NOMO-1 treated with DMSO at 0.1 percent for 48 hours (cell line): ENCODE results near the gene RBM6.
"Not testable (repeated sequence)": the region's sequence is repeated elsewhere in the genome, so short reads cannot be mapped to it uniquely, and the experiment has no call there.

Experiments used
- DNase-seq: peaks from one replicate; lab custom pipeline; 2025; ENCODE audit not compliant: unreplicated experiment; lab: John Stamatoyannopoulos, UW

The RBM6 gene

DNA sequence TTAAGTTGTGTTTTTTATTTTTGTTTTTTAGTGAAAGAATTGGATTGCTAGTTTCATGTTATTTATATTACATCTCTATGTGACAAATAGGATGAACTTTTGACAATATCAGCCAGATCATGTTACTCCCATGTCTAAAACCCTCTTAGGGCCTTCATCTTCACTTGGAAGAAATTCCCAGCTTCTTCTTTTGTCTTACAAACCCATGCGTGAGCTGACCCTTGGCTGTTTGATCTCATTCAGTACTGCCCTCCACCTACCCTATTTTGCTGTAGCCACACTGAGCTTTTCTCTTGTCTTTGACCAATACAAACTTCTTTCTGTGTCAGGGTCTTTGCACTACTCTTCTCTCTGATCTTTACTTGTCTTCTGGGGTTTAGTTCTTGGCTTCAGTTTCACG, 37.0 kb downstream of the RBM6 start:
- no peak for DNase-seq

DNA sequence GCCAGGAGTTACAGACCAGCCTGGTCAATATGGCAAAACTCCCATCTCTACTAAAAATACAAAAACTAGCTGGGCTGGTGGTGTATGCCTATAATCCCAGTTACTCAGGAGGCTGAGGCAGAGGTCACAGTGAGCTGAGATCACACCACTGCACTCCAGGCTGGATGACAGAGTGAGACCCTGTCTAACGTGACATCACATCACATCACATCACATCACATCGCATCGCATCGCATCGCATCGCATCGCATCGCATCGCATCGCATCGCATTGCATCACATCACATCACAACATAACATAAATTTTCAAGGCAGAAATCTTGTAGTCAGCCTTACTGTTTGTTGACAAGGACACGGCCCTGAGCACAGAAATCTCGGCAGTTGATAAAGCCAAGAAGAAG, 44.4 kb downstream of the RBM6 start:
- DNase-seq, result no peak

DNA sequence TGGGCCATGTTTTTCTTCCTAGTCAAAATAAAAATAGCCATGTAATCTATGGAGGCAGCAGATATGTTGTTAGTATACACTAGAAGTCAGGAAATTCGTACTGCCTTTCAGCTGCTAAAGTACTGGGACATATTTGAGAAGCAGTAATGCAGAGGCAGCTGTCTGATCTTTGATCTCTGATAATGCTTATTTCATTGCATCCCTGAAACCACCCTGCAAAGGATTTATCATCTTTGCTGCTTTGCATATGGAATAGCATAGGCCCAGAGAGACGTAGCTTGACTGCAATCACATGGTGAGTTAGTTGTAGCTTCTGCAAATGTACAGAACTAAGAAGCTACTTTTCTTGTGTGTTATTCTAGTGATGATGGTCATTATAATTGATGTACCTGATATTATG, 52.4 kb downstream of the RBM6 start:
- DNase-seq, result no peak

DNA sequence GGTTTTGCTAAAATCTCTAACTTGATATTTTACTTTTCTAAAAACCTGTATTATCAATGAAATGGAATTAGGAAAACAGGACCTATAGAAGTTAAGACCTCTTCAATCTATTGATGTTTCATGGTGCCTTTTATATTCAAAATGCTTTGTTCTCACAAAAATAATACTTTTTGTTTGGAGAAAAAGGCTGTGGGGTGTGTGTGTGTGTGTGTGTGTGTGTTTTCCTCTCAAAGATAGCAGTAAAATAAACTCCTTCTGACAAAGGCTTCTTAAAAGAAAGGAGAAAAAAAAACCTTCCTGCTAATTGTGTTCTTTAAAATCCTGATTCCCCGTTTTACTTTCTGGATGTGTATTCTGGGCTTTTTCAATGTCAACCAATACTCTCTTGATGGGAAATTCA, 54.5 kb downstream of the RBM6 start:
- no peak for DNase-seq

DNA sequence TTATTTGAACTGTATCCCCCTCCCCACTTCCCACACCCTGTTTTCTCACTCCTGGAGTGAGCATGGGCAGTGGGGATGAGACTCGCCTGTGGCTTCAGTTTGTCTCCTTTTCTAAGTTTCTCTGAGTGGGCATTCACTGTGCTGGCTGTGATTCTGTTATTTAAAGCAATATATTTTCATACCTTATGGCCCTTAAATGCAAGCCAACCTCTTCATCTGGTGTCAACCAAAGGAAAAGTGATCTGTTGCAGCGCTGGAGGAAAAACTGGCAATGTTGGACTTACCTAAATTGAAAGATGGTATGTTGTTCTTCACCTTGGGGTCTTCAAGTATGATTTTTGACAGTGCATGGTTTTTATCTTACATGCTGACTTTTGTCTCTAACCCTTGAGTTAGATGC, 56.1 kb downstream of the RBM6 start:
- DNase-seq, result no peak

DNA sequence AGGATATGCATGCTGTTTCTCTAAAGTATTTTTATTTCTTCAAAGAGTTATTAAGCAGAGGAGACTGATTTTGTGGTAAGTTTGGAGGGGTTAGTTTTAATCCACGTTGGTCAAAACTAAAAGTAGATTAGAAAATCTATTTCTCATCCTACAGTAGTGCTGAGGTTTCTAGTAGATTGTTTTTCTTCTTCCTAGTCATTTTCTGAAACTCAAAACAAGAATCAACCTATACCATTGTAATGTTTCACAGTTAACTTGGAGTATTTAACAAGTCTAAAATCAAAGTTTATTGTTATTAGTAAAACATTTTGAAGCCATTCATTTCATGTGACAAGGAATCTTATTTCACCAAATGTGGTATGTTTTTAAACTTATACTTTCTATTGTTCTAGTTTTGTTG, 57.9 kb downstream of the RBM6 start:
- no peak for DNase-seq

DNA sequence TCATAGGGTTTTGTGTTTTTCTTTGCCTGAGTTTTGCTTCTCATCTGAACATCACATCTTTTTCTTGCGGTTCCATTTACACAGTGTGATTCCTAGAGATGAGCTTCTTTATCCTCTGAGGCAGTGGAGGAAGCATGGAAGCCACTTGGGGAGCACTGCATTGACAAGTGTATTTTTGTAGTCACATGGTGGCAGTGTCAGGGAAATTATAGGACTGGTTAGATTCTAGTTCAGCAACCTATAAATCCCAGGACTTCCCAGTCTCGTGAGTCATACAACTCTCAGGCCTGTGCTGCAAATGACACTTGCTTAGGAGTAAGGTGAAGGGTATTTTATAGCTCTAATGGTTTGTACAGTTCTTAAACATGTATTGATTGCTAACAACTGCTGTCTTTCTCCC, 58.4 kb downstream of the RBM6 start:
- DNase-seq, result no peak

DNA sequence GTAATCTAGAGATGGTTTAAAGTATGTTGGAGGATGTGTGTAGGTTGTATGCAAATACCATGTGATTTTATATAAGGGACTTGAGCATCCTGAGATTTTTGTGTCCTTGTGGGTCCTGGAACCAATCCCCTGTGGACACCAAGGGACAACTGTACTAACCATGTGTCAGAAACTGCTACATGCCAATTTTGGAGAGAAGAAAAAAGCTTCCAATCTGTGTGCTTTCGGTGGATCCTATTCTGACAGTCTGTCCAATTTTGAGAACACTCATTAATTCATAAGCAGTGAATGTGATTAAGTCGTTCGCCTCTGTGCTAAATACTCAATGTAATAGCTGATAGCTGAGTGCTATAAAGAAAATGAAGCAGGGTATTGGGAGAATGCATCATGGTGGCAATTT, 61.6 kb downstream of the RBM6 start:
- no peak for DNase-seq

DNA sequence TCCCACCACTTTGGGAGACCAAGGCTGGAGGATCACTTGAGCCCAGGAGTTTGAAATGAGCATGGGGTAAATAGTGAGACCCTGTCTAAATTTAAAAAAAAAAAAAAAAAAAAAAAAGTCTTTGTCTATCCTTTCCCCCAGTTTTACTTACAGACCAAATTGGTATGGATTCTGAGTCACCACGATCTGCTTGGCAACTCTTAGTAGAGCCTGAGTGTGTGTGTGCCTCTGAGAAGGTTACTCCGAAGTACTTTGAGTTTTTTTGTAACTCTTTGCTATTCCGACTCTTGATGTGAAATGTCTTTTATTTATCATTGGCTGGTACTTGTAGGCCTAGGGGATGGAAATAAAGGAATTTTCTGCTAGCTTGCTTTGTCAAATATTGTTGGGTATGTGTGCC, 63.3 kb downstream of the RBM6 start:
- no peak for DNase-seq

DNA sequence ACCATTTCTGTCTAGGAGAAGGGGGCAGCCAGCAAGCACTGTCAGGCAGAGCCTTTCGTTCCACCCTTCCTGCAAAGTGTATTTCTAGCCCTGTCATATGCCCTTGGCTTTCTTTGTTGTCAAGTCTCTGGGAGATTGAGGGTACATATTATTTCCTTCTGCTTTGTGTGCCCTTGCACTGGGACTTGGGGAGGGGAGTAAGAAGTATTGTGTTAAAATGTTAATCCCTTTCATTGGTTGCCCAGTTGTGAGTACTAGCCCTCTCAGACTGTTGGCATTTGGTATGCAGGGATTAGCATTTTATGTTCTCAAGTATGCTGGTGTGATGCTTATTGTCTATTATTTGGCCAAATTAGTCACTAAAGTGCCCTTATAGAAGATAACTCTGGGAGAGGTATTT, 63.9 kb downstream of the RBM6 start:
- no peak for DNase-seq

DNA sequence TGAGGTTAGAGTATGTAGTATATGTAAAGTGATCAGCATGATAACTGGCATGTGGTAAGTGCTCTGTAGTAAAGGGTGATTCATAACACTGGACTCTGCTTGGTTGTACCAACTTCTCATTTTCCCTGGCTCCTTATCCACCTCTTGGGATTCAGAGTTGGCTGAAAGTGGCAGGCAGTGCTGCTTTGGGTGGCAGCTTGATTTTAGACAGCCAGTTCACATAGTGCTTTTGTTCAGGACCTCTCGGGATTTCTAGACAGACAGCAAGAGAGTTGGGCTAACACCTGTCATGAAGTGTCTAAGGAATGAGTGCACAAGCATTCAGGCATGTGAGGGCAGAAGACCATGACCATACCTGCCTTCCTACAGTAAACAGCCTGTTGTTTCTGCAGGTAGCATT, 69.0 kb downstream of the RBM6 start:
- DNase-seq, result no peak

DNA sequence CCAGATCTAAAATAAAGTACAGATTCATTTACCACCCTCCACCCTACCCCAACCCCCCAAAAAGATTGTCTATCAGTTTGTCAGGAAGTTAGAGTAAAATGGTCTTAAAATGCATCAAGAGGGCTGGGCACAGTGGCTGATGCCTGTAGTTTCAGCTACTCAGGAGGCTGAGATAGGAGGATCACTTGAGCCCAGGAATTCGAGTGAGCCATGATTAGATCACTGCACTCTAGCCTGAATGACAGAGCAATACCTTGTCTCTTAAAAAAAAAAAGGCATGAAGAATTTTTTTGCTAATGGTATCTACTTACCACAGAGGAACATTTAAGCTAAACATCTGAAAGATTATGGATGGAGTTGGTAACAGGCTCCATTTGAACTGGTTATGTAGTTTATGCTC, 71.0 kb downstream of the RBM6 start:
- DNase-seq, result no peak

DNA sequence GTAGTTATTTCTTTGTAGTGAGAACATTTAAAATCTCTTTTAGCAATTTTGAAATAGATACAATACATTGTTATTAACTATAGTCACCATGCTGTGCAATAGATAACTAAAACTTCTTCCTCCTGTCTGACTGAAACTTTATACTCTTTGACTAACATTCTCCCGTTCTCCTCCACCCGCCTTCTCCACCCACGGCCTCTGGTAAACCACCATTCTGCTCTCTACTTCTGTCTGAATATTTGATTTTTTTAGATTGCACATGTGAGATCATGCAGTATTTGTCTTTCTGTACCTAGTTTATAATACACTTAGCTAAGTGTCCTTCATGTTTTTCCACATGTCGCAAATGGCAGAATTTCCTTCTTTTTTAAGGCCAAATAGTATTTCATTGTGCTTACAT, 76.0 kb downstream of the RBM6 start:
- DNase-seq, result no peak

DNA sequence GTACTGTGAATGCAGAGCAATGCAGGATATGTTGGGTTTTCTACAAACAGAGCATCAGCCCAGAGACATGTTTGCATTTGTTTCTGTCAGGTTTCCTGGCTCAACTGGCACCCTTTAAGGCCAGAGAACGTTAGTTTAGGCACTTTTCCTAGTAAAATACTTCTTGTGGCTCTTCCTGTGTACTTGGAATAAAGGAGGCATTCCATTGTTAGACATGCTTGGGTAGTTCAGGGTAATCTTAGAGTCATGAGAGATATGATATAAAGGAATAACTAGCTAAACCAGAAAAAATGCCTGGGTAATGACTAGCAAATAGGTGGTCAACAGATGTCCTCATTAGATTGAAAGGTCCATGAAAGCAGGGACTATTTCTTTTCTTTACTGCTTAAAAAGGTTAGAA, 88.4 kb downstream of the RBM6 start:
- no peak for DNase-seq

DNA sequence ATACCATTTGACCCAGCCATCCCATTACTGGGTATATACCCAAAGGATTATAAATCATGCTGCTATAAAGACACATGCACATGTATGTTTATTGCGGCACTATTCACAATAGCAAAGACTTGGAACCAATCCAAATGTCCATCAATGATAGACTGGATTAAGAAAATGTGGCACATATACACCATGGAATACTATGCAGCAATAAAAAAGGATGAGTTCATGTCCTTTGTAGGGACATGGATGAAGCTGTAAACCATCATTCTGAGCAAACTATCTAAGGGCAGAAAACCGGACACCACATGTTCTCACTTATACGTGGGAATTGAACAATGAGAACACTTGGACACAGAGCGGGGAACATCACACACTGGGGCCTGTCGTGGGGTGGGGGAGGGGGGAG, 91.3 kb downstream of the RBM6 start:
- not testable (repeated sequence) for DNase-seq

DNA sequence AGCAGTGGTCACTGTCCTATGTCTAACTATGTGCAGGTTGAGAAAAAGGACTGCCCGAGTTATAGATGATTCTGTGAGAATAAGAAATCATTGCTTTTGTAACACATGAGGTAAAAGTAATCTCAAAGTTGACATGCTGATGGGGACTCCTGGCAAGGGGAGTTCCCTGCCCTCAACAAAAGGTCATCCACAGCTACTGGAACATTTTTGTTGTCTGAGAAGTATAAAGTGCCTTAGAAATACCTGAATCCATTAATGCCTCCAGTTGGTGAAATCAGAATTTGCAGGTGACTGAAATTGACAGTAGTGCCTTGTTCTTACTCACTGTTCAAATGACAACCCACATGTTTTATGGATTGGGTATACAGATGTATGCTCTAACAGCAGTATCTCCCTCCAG, 105.0 kb downstream of the RBM6 start:
- no peak for DNase-seq

DNA sequence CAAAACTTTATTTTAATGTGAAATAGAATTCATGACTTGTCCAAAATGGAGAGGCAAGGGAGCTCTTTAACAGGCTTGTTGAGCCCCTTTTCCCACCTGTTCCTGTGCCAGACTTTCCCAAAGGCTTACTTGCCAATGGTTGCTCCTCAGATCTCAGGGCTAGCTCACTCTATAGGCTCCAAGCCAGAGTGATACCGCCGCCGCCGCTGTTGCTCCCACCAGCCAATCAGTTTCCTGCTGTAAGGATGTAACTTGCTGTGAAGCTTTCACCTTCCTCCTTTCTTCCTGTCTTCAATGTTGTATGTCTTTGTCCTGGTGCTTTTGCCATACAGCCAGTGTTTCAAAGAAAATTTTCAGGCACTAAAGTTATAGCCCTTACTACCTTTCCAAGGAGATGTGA, 107.5 kb downstream of the RBM6 start:
- DNase-seq, result no peak

DNA sequence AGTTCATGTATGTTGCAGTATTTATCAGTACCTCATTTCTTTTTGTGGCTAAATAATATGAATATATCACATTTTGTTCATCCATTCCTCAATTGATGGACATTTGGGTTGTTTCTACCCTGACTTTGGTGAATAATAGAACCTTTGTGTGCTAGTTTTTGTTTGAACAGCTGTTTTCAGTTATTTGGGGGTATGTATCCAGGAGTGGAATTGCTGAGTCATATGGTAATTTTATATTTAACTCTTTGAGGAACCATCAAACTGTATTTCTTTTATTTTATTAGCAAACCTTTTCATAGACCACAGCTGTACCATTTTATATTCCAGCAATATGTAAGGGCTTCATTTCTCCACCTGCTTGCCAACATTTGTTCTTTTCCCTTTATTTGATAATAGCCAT, 110.4 kb downstream of the RBM6 start:
- no peak for DNase-seq

DNA sequence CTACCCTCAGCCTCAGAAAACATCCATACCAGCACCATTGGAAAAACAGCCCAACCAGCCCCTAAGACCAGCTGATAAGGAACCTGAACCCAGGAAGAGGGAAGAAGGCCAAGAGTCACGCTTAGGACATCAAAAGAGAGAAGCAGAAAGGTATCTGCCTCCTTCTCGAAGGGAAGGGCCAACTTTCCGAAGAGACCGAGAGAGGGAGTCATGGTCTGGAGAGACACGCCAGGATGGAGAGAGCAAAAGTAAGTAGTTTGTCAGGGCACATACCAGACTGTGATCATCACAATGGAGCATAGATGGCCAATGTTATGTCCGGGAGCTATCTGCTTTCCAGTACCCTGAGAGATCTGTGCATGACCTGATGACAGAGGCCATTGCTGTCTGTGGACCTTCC, 117.8 kb downstream of the RBM6 start:
- DNase-seq, result no peak

DNA sequence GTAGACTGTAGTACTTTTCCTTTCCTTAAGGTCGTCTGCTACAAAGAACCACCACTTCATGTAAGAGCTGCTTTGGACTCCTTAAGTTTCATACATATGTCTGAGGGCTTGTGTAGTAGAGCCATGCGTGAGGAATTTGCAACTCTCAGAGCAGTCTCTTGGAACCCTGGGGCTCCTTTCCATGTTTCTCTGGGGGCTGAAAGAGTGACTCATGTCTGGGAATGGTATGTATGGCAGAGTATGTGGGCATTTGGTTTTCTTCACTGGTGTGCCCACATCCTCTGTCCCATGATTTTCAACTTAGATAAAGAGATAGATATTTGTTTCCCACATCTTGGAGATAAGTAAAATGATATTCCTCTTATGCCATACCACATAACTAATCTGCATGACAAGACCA, 128.2 kb downstream of the RBM6 start:
- DNase-seq, result no peak

DNA sequence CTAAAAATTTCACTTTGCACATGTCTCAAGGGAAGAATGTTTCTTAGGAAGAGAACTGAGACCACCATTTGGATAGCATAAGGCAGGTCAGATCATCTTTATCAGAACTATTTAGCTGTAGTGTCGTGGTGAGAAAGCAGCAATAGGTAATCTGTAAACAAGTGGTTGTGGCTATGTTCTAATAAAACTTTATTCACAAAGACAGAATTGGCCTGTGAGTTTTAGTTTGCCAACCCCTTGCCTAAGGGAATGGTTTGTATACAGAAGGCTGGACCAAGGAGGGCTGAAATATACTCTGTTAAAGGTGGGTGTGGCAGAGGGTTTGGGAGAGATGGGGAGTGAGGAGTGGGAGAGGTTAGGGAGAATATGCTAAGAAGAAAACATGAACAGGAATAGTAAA, 138.1 kb downstream of the RBM6 start:
- DNase-seq, result no peak

DNA sequence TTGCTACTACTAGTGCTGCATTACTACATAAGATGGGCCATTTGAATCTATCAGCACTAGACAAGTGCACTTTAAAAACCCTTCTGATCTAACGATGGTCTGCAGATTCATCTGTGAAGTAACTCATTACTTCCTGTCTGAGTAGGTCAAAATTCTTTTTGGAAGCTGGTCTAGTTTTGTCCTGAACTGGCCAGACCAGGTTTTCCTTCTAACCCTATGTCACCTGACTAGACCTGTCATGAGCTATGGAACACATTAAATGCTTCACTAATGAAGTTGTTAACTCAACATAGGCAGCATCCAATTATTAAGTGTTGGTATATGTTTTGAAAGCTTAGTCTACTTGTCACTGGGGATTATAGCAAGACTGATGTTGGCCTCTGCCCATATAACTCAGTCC, 138.7 kb downstream of the RBM6 start:
- no peak for DNase-seq

DNA sequence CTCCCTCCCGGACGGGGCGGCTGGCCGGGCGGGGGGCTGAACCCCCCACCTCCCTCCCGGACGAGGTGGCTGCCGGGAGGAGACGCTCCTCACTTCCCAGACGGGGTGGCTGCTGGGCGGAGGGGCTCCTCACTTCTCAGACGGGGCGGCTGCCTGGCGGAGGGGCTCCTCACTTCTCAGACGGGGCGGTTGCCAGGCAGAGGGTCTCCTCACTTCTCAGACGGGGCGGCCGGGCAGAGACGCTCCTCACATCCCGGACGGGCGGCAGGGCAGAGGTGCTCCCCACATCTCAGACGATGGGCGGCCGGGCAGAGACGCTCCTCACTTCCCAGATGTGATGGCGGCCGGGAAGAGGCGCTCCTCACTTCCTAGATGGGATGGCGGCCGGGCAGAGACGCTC, 145.0 kb downstream of the RBM6 start:
- not testable (repeated sequence) for DNase-seq
